Endothelial cell of umbilical vein (primary cell): ENCODE measurements around the gene OR2F2. TPM values are rescaled to one million over a fixed set of nuclear protein-coding genes. Genes with fewer than 3 reads are reported as not detected.

Experiments
- BruUV-seq: library from RNA; stranded (reverse); fragments of 400-500 nt; replicated peaks from 2 replicates; lab custom pipeline; 2021; lab: Mats Ljungman, UMichigan
- CTCF ChIA-PET: fragments of 300-600, 350-600 bp; sonication (Branson Sonifier 250); formaldehyde crosslinking; loops from one replicate; lab custom pipeline; 2021; ENCODE audit warnings: antibody characterized with exemption, inconsistent platforms; lab: Charles Lee
- POLR2A ChIA-PET: fragments of 300-600, 350-600 bp; sonication (Branson Sonifier 250); formaldehyde crosslinking; loops from one replicate; lab custom pipeline; 2021; ENCODE audit warnings: antibody characterized with exemption, inconsistent platforms; lab: Charles Lee
- DNase-seq: peaks from one replicate; pipeline ENCODE4 v3.0.0-alpha.2; 2011; ENCODE audit warnings: low read depth, low spot score
- FAIRE-seq: peaks from 2 replicates; lab custom pipeline; 2011; peaks lifted over from hg19 to GRCh38; lab: Jason Lieb, UNC
- H2AFZ ChIP-seq: 2 replicates; pipeline ENCODE4 v1.6.0; 2012; ENCODE audit warnings: low read depth, low read length, control low read depth, inconsistent platforms
- H3K27ac ChIP-seq: 2 replicates; pipeline ENCODE4 v1.5.1; 2011; ENCODE audit warnings: low read depth, mild to moderate bottlenecking, control low read depth, low read length, moderate library complexity; ENCODE audit not compliant: insufficient read depth
- H3K27me3 ChIP-seq, 2 experiments: 2 replicates each; pipeline versions ENCODE4 v1.6.0 to v1.6.1; 2011; ENCODE audit warnings: low read length in 2 of 2, mixed read lengths in 1 of 2; ENCODE audit not compliant: control insufficient read depth in 2 of 2, insufficient read depth in 2 of 2
- H3K36me3 ChIP-seq, 2 experiments: 2 replicates in 1 of 2; 3 replicates in 1 of 2; pipeline ENCODE4 v1.5.1; 2011; ENCODE audit warnings: low read length in 2 of 2, mild to moderate bottlenecking in 1 of 2, moderate library complexity in 1 of 2; ENCODE audit not compliant: control insufficient read depth in 2 of 2, insufficient read depth in 2 of 2; ENCODE audit errors: extremely low read depth in 1 of 2
- H3K4me1 ChIP-seq: 3 replicates; pipeline ENCODE4 v1.5.1; 2011; ENCODE audit warnings: mild to moderate bottlenecking, low read length; ENCODE audit not compliant: control insufficient read depth, insufficient read depth; ENCODE audit errors: extremely low read depth
- H3K4me2 ChIP-seq: 2 replicates; pipeline ENCODE4 v1.6.1; 2011; ENCODE audit warnings: low read length, control low read depth, mixed read lengths; ENCODE audit not compliant: insufficient read depth
- H3K4me3 ChIP-seq, 3 experiments: fragments of 200-600 bp in 1 of 3; sonication (generic), shearing (Covaris generic) in 1 of 3; replicated peaks in 1 of 3; 2 replicates each; pipeline ENCODE4 v1.5.1; 2011 to 2016; ENCODE audit warnings: control low read depth in 3 of 3, low read length in 3 of 3, mild to moderate bottlenecking in 2 of 3, inconsistent platforms in 1 of 3, low read depth in 1 of 3, moderate library complexity in 1 of 3; ENCODE audit not compliant: insufficient read depth in 1 of 3
- H3K79me2 ChIP-seq: 2 replicates; pipeline ENCODE4 v1.6.0; 2012; ENCODE audit warnings: low read length, inconsistent platforms; ENCODE audit not compliant: control insufficient read depth, insufficient read depth
- H3K9ac ChIP-seq: replicated peaks from 2 replicates; pipeline ENCODE3; 2011; ENCODE audit warnings: low read length, control low read depth; ENCODE audit not compliant: insufficient read depth; ENCODE audit errors: extremely low read depth
- H3K9me1 ChIP-seq: replicated peaks from 3 replicates; pipeline ENCODE4 v1.6.0; 2011; ENCODE audit warnings: mild to moderate bottlenecking, low read length; ENCODE audit not compliant: control insufficient read depth, insufficient read depth; ENCODE audit errors: extremely low read depth
- H3K9me3 ChIP-seq: replicated peaks from 2 replicates; pipeline ENCODE4 v1.5.1; 2012; ENCODE audit warnings: low read length, inconsistent platforms; ENCODE audit not compliant: control insufficient read depth, insufficient read depth
- H4K20me1 ChIP-seq: replicated peaks from 2 replicates; pipeline ENCODE3; 2011; ENCODE audit warnings: mild to moderate bottlenecking, low read length; ENCODE audit not compliant: control insufficient read depth, insufficient read depth; ENCODE audit errors: extremely low read depth
- CTCF ChIP-seq, 2 donors: IDR thresholded peaks; 1 replicate in 1 of 2; 2 replicates in 1 of 2; pipeline ENCODE4 v1.5.1; 2011; ENCODE audit warnings: low read length in 2 of 2, mild to moderate bottlenecking in 2 of 2, moderate library complexity in 2 of 2, control low read depth in 1 of 2, inconsistent platforms in 1 of 2, low read depth in 1 of 2; ENCODE audit not compliant: insufficient read depth in 1 of 2; ENCODE audit errors: extremely low read depth in 1 of 2
- EZH2 ChIP-seq: IDR thresholded peaks from 2 replicates; pipeline ENCODE4 v1.6.1; 2012; ENCODE audit warnings: borderline replicate concordance, low read depth, mild to moderate bottlenecking, moderate library complexity, low read length, inconsistent platforms; ENCODE audit not compliant: severe bottlenecking
- FOS ChIP-seq: IDR thresholded peaks from 2 replicates; pipeline ENCODE4 v1.6.1; 2011; ENCODE audit warnings: mild to moderate bottlenecking, low read length, moderate library complexity, borderline replicate concordance; ENCODE audit not compliant: insufficient read depth
- GATA2 ChIP-seq: IDR thresholded peaks from 2 replicates; pipeline ENCODE4 v1.7.0; 2011; ENCODE audit warnings: low read depth, mild to moderate bottlenecking, moderate library complexity, mixed read lengths, low read length; ENCODE audit not compliant: insufficient read length, insufficient read depth
- JUN ChIP-seq: IDR thresholded peaks from 2 replicates; pipeline ENCODE4 v1.6.1; 2011; ENCODE audit warnings: borderline replicate concordance, low read depth; ENCODE audit not compliant: insufficient read length, insufficient read depth
- MAX ChIP-seq: IDR thresholded peaks from 2 replicates; pipeline ENCODE4 v1.6.1; 2011; ENCODE audit not compliant: insufficient read depth, insufficient read length
- MYC ChIP-seq: IDR thresholded peaks from one replicate; pipeline ENCODE4 v1.6.1; 2011; ENCODE audit warnings: mild to moderate bottlenecking, low read depth, low read length
- POLR2A ChIP-seq: IDR thresholded peaks from 2 replicates; pipeline ENCODE4 v1.6.1; 2012; ENCODE audit warnings: low read depth, mild to moderate bottlenecking, control low read depth, low read length
- POLR2AphosphoS5 ChIP-seq: IDR thresholded peaks from 2 replicates; pipeline ENCODE4 v1.6.1; 2012; ENCODE audit warnings: low read depth, mild to moderate bottlenecking, control low read depth, low read length, moderate library complexity; ENCODE audit not compliant: insufficient read depth
- dilution Hi-C: fragments of 300-500 bp; cut with MboI; formaldehyde crosslinking; loops from one replicate; pipeline ENCODE4 v1.15.0; 2019; ENCODE audit warnings: low sequenced_read_pairs; ENCODE audit not compliant: extremely low pct_ligation_motif_present
- intact Hi-C: fragments of 100-400 bp; cut with micrococcal nuclease; formaldehyde crosslinking; loops from one replicate; pipeline ENCODE4 v1.10.0; 2022
- polyA plus RNA-seq, 4 experiments: library from polyadenylated mRNA; depleted of rRNA in 3 of 4; stranded (reverse) in 3 of 4; unstranded in 1 of 4; fragments of >200 nt; gene quantifications; 2 replicates each; pipeline versions ENCODE4 v1.2.1 to v1.2.3, GENCODE V29; 2011 to 2012; ENCODE audit warnings: missing spikeins in 1 of 4
- total RNA-seq: library from RNA; stranded (reverse); gene quantifications from 2 replicates; pipeline ENCODE4 v1.2.3, GENCODE V29; 2021

OR2F2 gene
- total and polyA plus RNA-seq, 2 donors (not counting 3 experiments of a cell fraction or from before 2014, with no cell fraction given) = not detected

- Histone ChIP-seq H3K4me3 (no peak overlapping the region), H2AFZ (no peak overlapping the region), H3K4me1 (peaks cover 17% of the 10 kb centered on the region), H3K79me2 (peaks cover 21% of the 10 kb centered on the region), H3K9ac (no peak overlapping the region), H3K9me3 (no peaks in the 10 kb centered on the region), H3K27ac (no peak overlapping the region), H3K27me3 (no peaks in the 10 kb centered on the region), H3K4me2 (no peak overlapping the region), H3K36me3 (no peaks in the 10 kb centered on the region), H3K9me1 (no peaks in the 10 kb centered on the region), H4K20me1 (no peaks in the 10 kb centered on the region)
- POLR2A ChIA-PET = no interaction called here
- DNase-seq = no peak
- CTCF ChIA-PET = interaction anchor here (1.0 to 4.0 kb wide), 3 partner anchors 9 to 237 kb away, joined by 3 to 69 read pairs (median 33); partner anchors contain the start of gene TCAF1
- intact Hi-C loops (no loop called here), dilution Hi-C loops (no loop called here)
- TF ChIP-seq GATA2 (no peak), POLR2AphosphoS5 (no peak), CTCF (IDR thresholded peaks at IDR 0.05; ENCODE audit: extremely low read depth in 1 of 2, insufficient read depth in 1 of 2, low read depth in 1 of 2, low read length in 2 of 2) (no peak), FOS (no peak), JUN (no peak), EZH2 (no peak), MAX (no peak), POLR2A (no peak), MYC (no peak)
- FAIRE-seq = no peak
- BruUV-seq = no TSS peak
Measured at GRCh38 chr7:143890558-143890957, 44.5 kb upstream of the OR2F2 start.
